WI38 (cell line): Measurements from ENCODE around the gene KCNJ4.

Source experiments
- H3K4me3 ChIP-seq: 2 replicates; pipeline ENCODE4 v1.5.1; 2011; ENCODE audit warnings: low read depth, mild to moderate bottlenecking, control low read depth, low read length
- CTCF ChIP-seq: IDR thresholded peaks from 2 replicates; pipeline ENCODE4 v1.5.1; 2012; ENCODE audit warnings: low read depth, mild to moderate bottlenecking, control low read depth, low read length

KCNJ4 gene

GRCh38 chr22:38420734-38421133 is 34.3 kb downstream of the KCNJ4 start:
- no peak for TF ChIP-seq CTCF
- no peak overlapping the region for H3K4me3 ChIP-seq

- no peak for TF ChIP-seq CTCF
- no peak overlapping the region for H3K4me3 ChIP-seq
Observed at GRCh38 chr22:38419858-38420160, 35.2 kb downstream of the KCNJ4 start.

- H3K4me3 ChIP-seq: no peak overlapping the region
- no peak for TF ChIP-seq CTCF
Observed at GRCh38 chr22:38419121-38419857, 35.7 kb downstream of the KCNJ4 start.

- TF ChIP-seq CTCF: no peak
- no peak overlapping the region for H3K4me3 ChIP-seq
Observed at GRCh38 chr22:38418589-38418988, 36.4 kb downstream of the KCNJ4 start.

- no peak overlapping the region for H3K4me3 ChIP-seq
- TF ChIP-seq CTCF: no peak
Observed at GRCh38 chr22:38417252-38418060, 37.5 kb downstream of the KCNJ4 start.

- H3K4me3 ChIP-seq: no peak overlapping the region
- no peak for TF ChIP-seq CTCF
Observed at GRCh38 chr22:38416621-38417251, 38.3 kb downstream of the KCNJ4 start.
